Measurements from ENCODE around the gene DCDC1. TPM values are rescaled to one million over a fixed set of nuclear protein-coding genes. Genes with fewer than 3 reads are reported as not detected.

Gene DCDC1
- polyA plus RNA-seq, 3 donors = 0.03 TPM; not detected in 2

- Histone ChIP-seq H3K9me3 (replicated peaks in 1 of 2; ENCODE audit: control insufficient read depth in 1 of 2, insufficient read depth in 1 of 2, low read length in 2 of 2) (no peaks in the 10 kb centered on the region), H2AFZ (ENCODE audit: insufficient read depth, low read depth, low read length, poor library complexity, severe bottlenecking) (no peak overlapping the region), H3K9ac (ENCODE audit: insufficient read depth, low read length, poor library complexity, severe bottlenecking) (no peak overlapping the region), H3K79me2 (ENCODE audit: insufficient read depth, low read length) (no peaks in the 10 kb centered on the region), H3K4me1 (ENCODE audit: control insufficient read depth in 1 of 2, insufficient read depth in 2 of 2, low read length in 2 of 2) (no peaks in the 10 kb centered on the region), H3K36me3 (replicated peaks in 1 of 2; ENCODE audit: control insufficient read depth in 1 of 2, insufficient read depth in 2 of 2, low read length in 2 of 2) (no peaks in the 10 kb centered on the region), H4K20me1 (ENCODE audit: insufficient read depth, low read length) (no peaks in the 10 kb centered on the region), H3K4me2 (replicated peaks; ENCODE audit: extremely low read depth, low read length, poor library complexity, severe bottlenecking) (no peak overlapping the region), H3K4me3 (replicated peaks in 1 of 3; ENCODE audit: low read depth in 2 of 3, low read length in 3 of 3) (no peak overlapping the region), H3K27me3 (ENCODE audit: control insufficient read depth in 2 of 2, insufficient read depth in 2 of 2, low read length in 2 of 2) (no peaks in the 10 kb centered on the region), H3K27ac (ENCODE audit: low read depth in 1 of 2, low read length in 2 of 2) (no peak overlapping the region)
- Mint-ChIP-seq H3K4me3 (no peak overlapping the region), H3K9me3 (peaks cover 0 to 2% (median 0%) of the 10 kb centered on the region in 7 donors), H3K36me3 (no peaks in the 10 kb centered on the region), H3K4me1 (no peaks in the 10 kb centered on the region), H3K27me3 (ENCODE audit: low read depth in 3 of 3) (peaks cover 0 to 4% (median 1%) of the 10 kb centered on the region in 3 donors), H3K27ac (no peak overlapping the region)
- no peak for TF ChIP-seq CTCF (IDR thresholded peaks at IDR 0.05)
- WGBS (ENCODE audit: insufficient coverage) = 43% methylated on average over 1 of the region's 8 CpGs
- DNase-seq = no peak
- intact Hi-C loops (cut with micrococcal nuclease) = no loop called here
Observed at GRCh38 chr11:30879322-30880005, 490.1 kb downstream of the DCDC1 start.

- no peaks in the 10 kb centered on the region for H3K9me3 ChIP-seq (replicated peaks in 1 of 2; ENCODE audit: control insufficient read depth in 1 of 2, insufficient read depth in 1 of 2, low read length in 2 of 2)
- H3K79me2 ChIP-seq (ENCODE audit: insufficient read depth, low read length) = no peaks in the 10 kb centered on the region
- Mint-ChIP-seq H3K4me3 (no peak overlapping the region), H3K27me3 (ENCODE audit: low read depth in 3 of 3) (peaks cover 0 to 4% (median 1%) of the 10 kb centered on the region in 3 donors), H3K27ac (no peak overlapping the region), H3K9me3 (peaks cover 0 to 2% (median 0%) of the 10 kb centered on the region in 7 donors), H3K4me1 (no peaks in the 10 kb centered on the region), H3K36me3 (no peaks in the 10 kb centered on the region)
- no peak overlapping the region for H3K27ac ChIP-seq (ENCODE audit: low read depth in 1 of 2, low read length in 2 of 2)
- H3K36me3 ChIP-seq (replicated peaks in 1 of 2; ENCODE audit: control insufficient read depth in 1 of 2, insufficient read depth in 2 of 2, low read length in 2 of 2) = no peaks in the 10 kb centered on the region
- no peak for TF ChIP-seq CTCF (IDR thresholded peaks at IDR 0.05)
- H3K4me3 ChIP-seq (replicated peaks in 1 of 3; ENCODE audit: low read depth in 2 of 3, low read length in 3 of 3) = no peak overlapping the region
- no peak for DNase-seq
- H2AFZ ChIP-seq (ENCODE audit: insufficient read depth, low read depth, low read length, poor library complexity, severe bottlenecking) = no peak overlapping the region
- no peaks in the 10 kb centered on the region for H3K27me3 ChIP-seq (ENCODE audit: control insufficient read depth in 2 of 2, insufficient read depth in 2 of 2, low read length in 2 of 2)
- no peaks in the 10 kb centered on the region for H3K4me1 ChIP-seq (ENCODE audit: control insufficient read depth in 1 of 2, insufficient read depth in 2 of 2, low read length in 2 of 2)
- H3K9ac ChIP-seq (ENCODE audit: insufficient read depth, low read length, poor library complexity, severe bottlenecking) = no peak overlapping the region
- intact Hi-C loops (cut with micrococcal nuclease) = no loop called here
- H3K4me2 ChIP-seq (replicated peaks; ENCODE audit: extremely low read depth, low read length, poor library complexity, severe bottlenecking) = no peak overlapping the region
- WGBS (ENCODE audit: insufficient coverage) = 100% methylated on average over 1 of the region's 3 CpGs
- H4K20me1 ChIP-seq (ENCODE audit: insufficient read depth, low read length) = no peaks in the 10 kb centered on the region
Observed at GRCh38 chr11:30878400-30878799, 491.1 kb downstream of the DCDC1 start.

All from CD14-positive monocyte (primary cell).